Left hindlimb (tissue), 1 donor: ENCODE results near the gene ACHE.
"Not testable (repeated sequence)": the region's sequence is repeated elsewhere in the genome, so short reads cannot be mapped to it uniquely, and the experiment has no call there.

Source experiments
- DNase-seq: peaks from one replicate; pipeline ENCODE4 v3.0.0-alpha.2; 2018

The ACHE gene

GRCh38 chr7:100895701-100895955 is at the start of gene ACHE:
Gene ACHE (minus strand): TSS chr7:100895888. CDS start chr7:100894232, 1,656 bp downstream.
- DNase-seq = no peak

- DNase-seq = no peak
Observed at GRCh38 chr7:100944138-100944537, 48.5 kb upstream of the ACHE start.

GRCh38 chr7:100943693-100944092 is 48.0 kb upstream of the ACHE start:
- DNase-seq = no peak

DNA sequence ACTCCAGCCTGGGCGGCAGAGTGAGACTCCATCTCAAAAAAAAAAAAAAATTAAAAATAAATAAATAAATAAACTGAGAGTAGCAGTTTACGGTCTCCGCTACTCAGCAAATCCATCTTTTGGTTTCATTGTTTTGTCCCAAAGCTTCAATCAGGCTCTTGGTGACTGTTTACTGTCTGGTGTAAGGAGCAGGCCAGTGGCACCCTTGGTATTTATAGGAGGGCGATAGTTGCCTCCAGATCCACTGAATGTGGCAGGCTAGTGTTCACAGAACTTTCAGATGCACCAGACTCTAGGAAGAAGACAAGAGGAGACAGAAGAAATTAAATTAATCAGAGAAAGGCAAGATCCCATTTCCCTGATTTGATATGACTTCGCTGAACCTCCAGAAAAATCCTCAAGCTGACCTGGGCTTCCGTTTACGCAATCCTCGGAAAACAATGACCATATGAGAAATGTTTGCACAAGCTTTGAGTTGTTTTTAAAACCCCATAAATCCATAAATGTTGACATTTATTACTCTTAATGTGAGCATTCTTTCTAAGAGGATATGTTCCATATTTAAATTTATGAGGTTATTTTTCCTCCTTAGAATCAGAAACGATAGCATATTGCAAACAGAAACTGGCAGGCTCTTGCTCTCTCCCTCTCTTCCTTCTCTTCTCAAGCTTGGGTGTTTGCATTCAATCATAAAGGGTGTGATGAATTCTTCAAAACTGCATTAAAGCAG is 46.5 kb upstream of the ACHE start:
- no peak for DNase-seq

GRCh38 chr7:100936167-100936566 is 40.5 kb upstream of the ACHE start:
- not testable (repeated sequence) for DNase-seq

DNA sequence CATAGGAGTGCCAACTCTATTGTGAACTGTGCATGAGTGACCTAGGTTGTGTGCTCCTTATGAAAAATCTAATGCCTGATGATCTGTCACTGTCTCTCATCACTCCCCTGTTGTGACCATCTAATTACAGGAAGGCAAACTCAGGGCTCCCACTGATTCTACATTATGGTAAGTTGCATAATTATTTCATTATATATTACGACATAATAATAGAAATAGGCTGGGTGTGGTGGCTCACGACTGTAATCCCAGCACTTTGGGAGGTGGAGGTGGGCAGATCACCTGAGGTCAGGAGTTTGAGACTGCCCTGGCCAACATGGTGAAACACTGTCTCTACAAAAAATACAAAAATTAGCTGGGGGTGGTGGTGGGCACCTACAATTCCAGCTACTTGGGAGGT is 39.7 kb upstream of the ACHE start:
- DNase-seq = not testable (repeated sequence)

GRCh38 chr7:100933734-100934133 is 38.0 kb upstream of the ACHE start:
- DNase-seq = no peak

GRCh38 chr7:100929808-100930174 is 34.1 kb upstream of the ACHE start:
- no peak for DNase-seq

- not testable (repeated sequence) for DNase-seq
Observed at GRCh38 chr7:100923616-100924015, 27.9 kb upstream of the ACHE start.

DNA sequence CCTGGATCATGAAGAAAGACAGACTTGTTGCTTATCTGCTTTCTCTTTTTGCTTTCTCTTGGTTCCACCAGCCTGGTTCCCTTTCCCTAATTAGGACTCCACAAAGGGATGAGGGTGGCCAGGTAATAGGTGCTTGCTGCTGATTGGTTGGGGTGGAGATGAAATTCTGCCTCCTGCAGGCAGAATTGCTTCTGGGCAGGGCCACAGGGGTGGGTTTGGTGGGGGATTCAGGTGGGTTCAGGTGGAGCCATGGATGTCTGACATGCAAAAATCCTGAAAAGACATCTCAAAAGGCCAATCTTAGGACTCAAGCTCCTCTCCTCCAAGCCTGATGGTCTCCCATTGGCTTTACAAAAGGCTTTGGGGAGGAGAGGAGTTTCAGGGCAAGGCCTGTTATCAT is 25.4 kb upstream of the ACHE start:
- DNase-seq = no peak

DNA sequence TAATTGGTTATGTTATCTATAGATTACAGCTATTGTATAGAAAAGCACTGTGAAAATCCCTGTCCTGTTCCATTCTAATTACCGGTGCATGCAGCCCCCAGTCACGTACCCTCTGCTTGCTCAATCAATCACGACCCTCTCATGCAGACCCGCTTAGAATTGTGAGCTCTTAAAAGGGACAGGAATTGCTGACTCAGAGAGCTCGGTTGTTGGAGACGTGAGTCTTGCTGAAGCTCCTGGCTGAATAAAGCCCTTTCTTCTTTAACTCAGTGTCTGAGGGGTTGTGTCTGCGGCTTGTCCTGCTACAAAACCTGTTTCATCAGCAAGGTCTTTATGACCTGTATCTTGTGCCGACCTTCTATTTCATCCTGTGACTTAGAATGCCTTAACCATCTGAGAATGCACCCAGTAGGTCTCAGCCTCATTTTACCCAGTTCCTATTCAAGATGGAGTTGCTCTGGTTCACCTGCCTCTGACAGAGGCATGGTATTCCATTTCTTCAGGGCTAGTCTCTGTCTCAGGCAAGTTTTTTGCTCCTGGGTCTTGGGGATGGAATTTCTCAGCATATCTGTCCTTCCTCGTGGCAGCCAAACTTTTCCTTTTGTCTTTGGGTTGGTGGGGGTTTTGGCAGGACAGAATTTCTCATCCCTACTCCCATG is 24.2 kb upstream of the ACHE start:
- DNase-seq = not testable (repeated sequence)

DNA sequence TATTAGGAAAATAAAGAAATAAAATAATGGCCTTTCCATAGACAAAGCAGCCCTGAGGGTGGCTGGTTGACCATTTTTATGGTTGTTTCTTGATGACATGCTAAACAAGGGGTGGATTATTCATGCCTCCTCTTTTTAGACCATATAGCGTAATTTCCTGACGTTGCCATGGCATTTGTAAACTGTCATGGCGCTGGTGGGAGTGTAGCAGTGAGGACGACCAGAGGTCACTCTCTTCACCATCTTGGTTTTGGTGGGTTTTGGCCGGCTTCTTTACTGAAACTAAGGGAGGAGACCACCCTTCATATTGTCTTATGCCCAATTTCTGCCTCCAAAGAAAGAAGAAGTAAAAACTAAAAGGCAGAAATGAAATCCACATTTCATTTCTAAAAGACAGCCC is 23.6 kb upstream of the ACHE start:
- DNase-seq = not testable (repeated sequence)

DNA sequence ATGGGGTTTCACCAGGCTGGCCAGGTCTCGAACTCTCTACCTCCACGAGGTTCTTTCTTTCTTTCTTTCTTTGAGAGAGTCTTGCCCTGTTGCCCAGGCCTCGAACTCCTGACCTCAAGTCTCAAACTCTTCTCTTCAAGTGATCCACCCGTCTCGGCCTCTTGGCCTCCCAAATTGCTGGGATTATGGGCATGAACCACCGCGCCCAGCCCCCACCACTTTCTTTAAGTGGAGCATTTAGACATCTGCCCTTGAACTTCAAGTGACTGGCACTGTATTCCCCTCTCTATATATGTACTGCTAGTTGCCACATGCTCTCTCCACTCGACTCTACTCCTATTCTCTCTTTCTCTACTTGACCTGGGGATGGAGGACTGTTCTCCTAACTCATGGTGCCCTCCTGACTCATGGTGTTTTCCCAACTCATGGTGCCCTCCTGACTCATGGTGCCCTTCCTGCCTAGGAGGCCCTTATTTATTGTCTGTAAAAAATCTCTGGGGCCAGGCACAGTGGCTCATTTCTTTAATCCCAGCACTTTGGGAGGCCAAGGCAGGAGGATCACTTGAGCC is 19.3 kb upstream of the ACHE start:
- DNase-seq = no peak

DNA sequence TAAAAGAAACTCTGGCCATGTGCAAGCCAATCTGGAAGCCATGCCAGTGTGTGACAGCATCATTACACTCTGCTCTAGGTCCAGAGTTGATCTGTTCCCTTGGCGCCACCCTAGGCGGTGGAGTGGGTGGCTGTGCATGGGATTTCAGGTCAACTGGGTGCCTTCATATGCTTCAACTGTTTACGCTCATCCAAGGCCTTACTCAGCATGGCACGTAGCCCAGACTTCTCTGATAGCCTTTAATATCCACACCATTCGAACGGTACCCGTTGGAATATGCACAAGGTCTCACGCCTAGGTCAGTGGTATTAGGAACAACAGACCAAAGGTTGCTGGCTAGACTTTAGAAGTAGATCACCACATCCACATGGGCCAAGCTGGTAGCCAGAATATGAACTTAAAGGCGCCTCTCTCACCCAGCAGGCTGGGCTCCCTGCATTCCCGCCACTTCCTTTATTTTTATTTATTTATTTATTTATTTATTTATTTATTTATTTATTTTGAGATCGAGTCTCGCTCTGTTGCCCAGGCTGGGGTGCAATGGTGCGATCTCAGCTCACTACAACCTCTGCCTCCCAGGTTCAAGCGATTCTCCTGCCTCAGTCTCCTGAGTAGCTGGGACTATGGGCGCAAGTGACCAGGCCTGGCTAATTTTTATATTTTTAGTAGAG is 18.7 kb upstream of the ACHE start:
- no peak for DNase-seq

- DNase-seq = no peak
Observed at GRCh38 chr7:100911484-100911883, 15.8 kb upstream of the ACHE start.

DNA sequence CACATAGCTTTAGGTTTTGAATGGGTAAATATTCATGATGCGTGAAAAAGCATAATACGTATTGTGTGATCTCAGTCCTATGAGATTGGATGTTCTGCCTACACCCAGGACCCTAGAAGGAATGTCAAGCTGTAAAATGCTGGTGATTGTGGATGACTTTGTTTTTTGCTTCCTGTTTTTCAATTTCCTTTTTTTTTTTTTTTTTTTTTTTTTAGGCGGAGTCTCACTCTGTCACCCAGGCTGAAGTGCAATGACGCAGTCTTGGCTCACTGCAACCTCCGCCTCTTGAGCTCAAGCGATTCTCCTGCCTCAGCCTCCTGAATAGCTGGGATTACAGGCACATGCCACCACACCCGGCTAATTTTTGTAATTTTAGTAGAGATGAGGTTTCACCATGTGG is 14.8 kb upstream of the ACHE start:
- not testable (repeated sequence) for DNase-seq

GRCh38 chr7:100908512-100908911 is 12.8 kb upstream of the ACHE start:
- DNase-seq = no peak

DNA sequence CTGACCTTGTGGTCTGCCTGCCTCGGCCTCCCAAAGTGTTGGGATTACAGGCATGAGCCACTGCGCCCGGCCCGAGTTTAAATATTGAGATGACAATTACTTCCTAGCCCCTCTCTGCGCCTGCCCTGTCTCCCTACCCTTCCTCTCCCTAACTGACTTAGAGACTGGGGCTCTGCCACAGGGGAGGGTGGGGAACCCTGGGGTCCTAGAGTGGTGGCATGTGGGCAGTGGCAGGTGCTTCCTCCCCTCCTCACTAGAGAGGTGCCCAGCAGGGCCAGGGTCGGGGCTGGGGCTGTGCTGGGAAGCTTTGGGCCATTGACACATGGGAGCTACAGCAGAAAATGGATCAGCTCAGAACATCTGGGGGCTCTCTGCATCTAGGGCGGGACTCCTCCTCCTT is 7.0 kb upstream of the ACHE start:
- no peak for DNase-seq

GRCh38 chr7:100901921-100902332 is 6.2 kb upstream of the ACHE start:
- no peak for DNase-seq

DNA sequence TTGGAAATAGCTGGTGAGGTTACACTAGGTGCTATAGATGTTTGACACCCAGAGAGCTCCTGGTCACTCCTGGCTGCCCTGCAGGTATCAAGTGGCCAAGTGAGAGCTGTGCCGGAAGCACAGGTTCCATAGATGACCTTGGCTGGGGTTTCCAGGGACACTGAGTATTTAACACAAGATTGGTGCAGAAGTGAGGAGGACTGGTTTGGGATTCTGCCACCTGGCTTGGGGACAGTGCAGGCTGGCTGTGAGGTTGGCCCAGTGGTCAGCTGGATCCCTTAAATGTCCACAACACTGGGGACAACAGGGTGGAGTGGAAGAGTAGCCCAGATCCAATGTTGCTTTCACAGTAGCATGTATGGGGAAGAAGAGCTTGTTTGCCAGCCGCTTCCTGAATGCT is 5.3 kb upstream of the ACHE start:
- DNase-seq = no peak

GRCh38 chr7:100899432-100899831 is 3.7 kb upstream of the ACHE start:
- DNase-seq = no peak

- no peak for DNase-seq
Observed at GRCh38 chr7:100897772-100898454, 2.2 kb upstream of the ACHE start.
